Testis (tissue), 2 donors: ENCODE measurements around the gene KCNIP3.

Experiments used
- POLR2A ChIP-seq: fragments of 450-650 bp; IDR thresholded peaks from one replicate; pipeline ENCODE4 v1.6.1; 2017; ENCODE audit warnings: antibody characterized with exemption, mild to moderate bottlenecking, moderate library complexity
- TF ChIP-seq, protein P1 (sequence below), 3 experiments: fragments of 450-650 bp in 2 of 3; fragments of 200-600 bp in 1 of 3; sonication (generic) in 1 of 3; IDR thresholded peaks; one replicate each; pipeline ENCODE4 v1.5.1; 2016 to 2019; ENCODE audit warnings: antibody characterized with exemption in 3 of 3, mild to moderate bottlenecking in 2 of 3, moderate library complexity in 1 of 3

DNA sequence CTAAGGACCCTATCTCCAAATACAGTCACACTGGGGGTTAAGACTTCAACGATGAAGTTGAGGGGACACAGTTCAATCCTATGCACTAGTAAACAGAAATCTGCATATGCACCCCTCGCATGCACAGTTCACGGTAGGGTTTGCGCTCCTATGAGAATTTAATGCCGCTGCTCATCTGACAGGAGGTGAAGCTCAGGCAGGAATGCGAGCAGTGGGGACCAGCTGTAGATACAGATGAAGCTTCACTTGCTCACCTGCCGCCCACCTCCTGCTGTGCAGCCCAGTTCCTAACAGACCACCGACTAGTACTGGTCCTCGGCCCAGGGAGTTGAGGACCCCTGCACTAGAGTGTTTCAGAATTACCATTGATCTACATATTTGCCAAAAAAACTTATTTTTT is 65.3 kb downstream of the KCNIP3 start:
- TF ChIP-seq, protein P1, sequence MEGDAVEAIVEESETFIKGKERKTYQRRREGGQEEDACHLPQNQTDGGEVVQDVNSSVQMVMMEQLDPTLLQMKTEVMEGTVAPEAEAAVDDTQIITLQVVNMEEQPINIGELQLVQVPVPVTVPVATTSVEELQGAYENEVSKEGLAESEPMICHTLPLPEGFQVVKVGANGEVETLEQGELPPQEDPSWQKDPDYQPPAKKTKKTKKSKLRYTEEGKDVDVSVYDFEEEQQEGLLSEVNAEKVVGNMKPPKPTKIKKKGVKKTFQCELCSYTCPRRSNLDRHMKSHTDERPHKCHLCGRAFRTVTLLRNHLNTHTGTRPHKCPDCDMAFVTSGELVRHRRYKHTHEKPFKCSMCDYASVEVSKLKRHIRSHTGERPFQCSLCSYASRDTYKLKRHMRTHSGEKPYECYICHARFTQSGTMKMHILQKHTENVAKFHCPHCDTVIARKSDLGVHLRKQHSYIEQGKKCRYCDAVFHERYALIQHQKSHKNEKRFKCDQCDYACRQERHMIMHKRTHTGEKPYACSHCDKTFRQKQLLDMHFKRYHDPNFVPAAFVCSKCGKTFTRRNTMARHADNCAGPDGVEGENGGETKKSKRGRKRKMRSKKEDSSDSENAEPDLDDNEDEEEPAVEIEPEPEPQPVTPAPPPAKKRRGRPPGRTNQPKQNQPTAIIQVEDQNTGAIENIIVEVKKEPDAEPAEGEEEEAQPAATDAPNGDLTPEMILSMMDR (IDR thresholded peaks at IDR 0.05), result no peak
- TF ChIP-seq POLR2A, result no peak
